Measurements from ENCODE around the gene RPAP3.

Gene RPAP3

GRCh38 chr12:47746523-47746922, 40.7 kb upstream of the RPAP3 start:
- H3K36me3 Mint-ChIP-seq: peaks cover under 1% of the 10 kb centered on the region
- no peak for ATAC-seq
- H3K9me3 Mint-ChIP-seq: no peaks in the 10 kb centered on the region
- no peak overlapping the region for H3K27ac Mint-ChIP-seq
- no peak for DNase-seq (ENCODE audit: low spot score in 2 of 2)
- H3K4me3 Mint-ChIP-seq: no peak overlapping the region
- H3K4me1 Mint-ChIP-seq: peaks cover 16% of the 10 kb centered on the region

GRCh38 chr12:47746073-47746472, 40.2 kb upstream of the RPAP3 start:
- DNase-seq (ENCODE audit: low spot score in 2 of 2): no peak
- ATAC-seq: no peak
- Mint-ChIP-seq H3K4me1 (peaks cover 20% of the 10 kb centered on the region), H3K4me3 (no peak overlapping the region), H3K9me3 (no peaks in the 10 kb centered on the region), H3K36me3 (peaks cover 5% of the 10 kb centered on the region), H3K27ac (no peak overlapping the region)

- Mint-ChIP-seq H3K27ac (no peak overlapping the region), H3K4me1 (peaks cover 25% of the 10 kb centered on the region), H3K9me3 (no peaks in the 10 kb centered on the region), H3K36me3 (peaks cover 6% of the 10 kb centered on the region), H3K4me3 (no peak overlapping the region)
- DNase-seq (ENCODE audit: low spot score in 2 of 2): no peak
- ATAC-seq: no peak
Measured at GRCh38 chr12:47745485-47746041, 39.7 kb upstream of the RPAP3 start.

GRCh38 chr12:47744778-47745436, 39.1 kb upstream of the RPAP3 start:
- no peak overlapping the region for H3K27ac Mint-ChIP-seq
- peaks cover 32% of the 10 kb centered on the region for H3K4me1 Mint-ChIP-seq
- ATAC-seq (no peak), DNase-seq (ENCODE audit: low spot score in 2 of 2) (no peak)
- H3K9me3 Mint-ChIP-seq: no peaks in the 10 kb centered on the region
- H3K4me3 Mint-ChIP-seq: no peak overlapping the region
- H3K36me3 Mint-ChIP-seq: peaks cover 6% of the 10 kb centered on the region

GRCh38 chr12:47744005-47744651, 38.3 kb upstream of the RPAP3 start:
- ATAC-seq (no peak), DNase-seq (ENCODE audit: low spot score in 2 of 2) (no peak)
- Mint-ChIP-seq H3K36me3 (peaks cover 6% of the 10 kb centered on the region), H3K4me1 (peaks cover 40% of the 10 kb centered on the region), H3K27ac (peak overlapping the region; percentile 73), H3K9me3 (no peaks in the 10 kb centered on the region), H3K4me3 (no peak overlapping the region)

- no peak overlapping the region for H3K4me3 Mint-ChIP-seq
- H3K27ac Mint-ChIP-seq: peak overlapping the region; percentile 73
- H3K9me3 Mint-ChIP-seq: no peaks in the 10 kb centered on the region
- H3K4me1 Mint-ChIP-seq: peaks cover 41% of the 10 kb centered on the region
- peaks cover 6% of the 10 kb centered on the region for H3K36me3 Mint-ChIP-seq
- DNase-seq (ENCODE audit: low spot score in 2 of 2) (no peak), ATAC-seq (no peak)
Measured at GRCh38 chr12:47743311-47743860, 37.6 kb upstream of the RPAP3 start.

- Mint-ChIP-seq H3K27ac (no peak overlapping the region), H3K4me1 (peaks cover 41% of the 10 kb centered on the region), H3K9me3 (no peaks in the 10 kb centered on the region), H3K36me3 (peaks cover 6% of the 10 kb centered on the region), H3K4me3 (no peak overlapping the region)
- ATAC-seq (peak; percentile 44), DNase-seq (ENCODE audit: low spot score in 2 of 2) (peak; percentile 75 to 90)
Measured at GRCh38 chr12:47742253-47742825, 36.5 kb upstream of the RPAP3 start.

GRCh38 chr12:47741340-47741703, 35.5 kb upstream of the RPAP3 start:
- ATAC-seq (peak; percentile 85), DNase-seq (ENCODE audit: low spot score in 2 of 2) (peak in 1 of 2 donors; percentile 70)
- Mint-ChIP-seq H3K9me3 (no peaks in the 10 kb centered on the region), H3K4me3 (peak overlapping the region; percentile 40), H3K4me1 (peaks cover 41% of the 10 kb centered on the region), H3K36me3 (peaks cover 6% of the 10 kb centered on the region), H3K27ac (peak overlapping the region; percentile 81)

- Mint-ChIP-seq H3K4me3 (peak overlapping the region; percentile 40), H3K27ac (peak overlapping the region; percentile 81), H3K9me3 (no peaks in the 10 kb centered on the region), H3K4me1 (peaks cover 41% of the 10 kb centered on the region), H3K36me3 (peaks cover 6% of the 10 kb centered on the region)
- ATAC-seq: no peak
- no peak for DNase-seq (ENCODE audit: low spot score in 2 of 2)
Measured at GRCh38 chr12:47740606-47741339, 34.9 kb upstream of the RPAP3 start.

- Mint-ChIP-seq H3K4me1 (peaks cover 41% of the 10 kb centered on the region), H3K27ac (peak overlapping the region; percentile 81)
- no peak for ATAC-seq
Measured at GRCh38 chr12:47739979-47740378, 34.1 kb upstream of the RPAP3 start.

GRCh38 chr12:47739297-47739696, 33.5 kb upstream of the RPAP3 start:
- peaks cover 6% of the 10 kb centered on the region for H3K36me3 Mint-ChIP-seq
- DNase-seq (ENCODE audit: low spot score in 2 of 2) (no peak), ATAC-seq (no peak)
- peaks cover 41% of the 10 kb centered on the region for H3K4me1 Mint-ChIP-seq
- H3K9me3 Mint-ChIP-seq: no peaks in the 10 kb centered on the region
- no peak overlapping the region for H3K4me3 Mint-ChIP-seq
- H3K27ac Mint-ChIP-seq: peak overlapping the region; percentile 17

More at GRCh38 chr12:47739979-47740378, 34.1 kb upstream of the RPAP3 start:
- H3K36me3 Mint-ChIP-seq: peaks cover 6% of the 10 kb centered on the region
- no peaks in the 10 kb centered on the region for H3K9me3 Mint-ChIP-seq
- DNase-seq (ENCODE audit: low spot score in 2 of 2): no peak
- H3K4me3 Mint-ChIP-seq: peak overlapping the region; percentile 40

- no peaks in the 10 kb centered on the region for H3K9me3 Mint-ChIP-seq
- H3K4me1 Mint-ChIP-seq: peaks cover 33% of the 10 kb centered on the region
- DNase-seq (ENCODE audit: low spot score in 2 of 2) (no peak), ATAC-seq (no peak)
- H3K27ac Mint-ChIP-seq: no peak overlapping the region
- no peak overlapping the region for H3K4me3 Mint-ChIP-seq
- peaks cover 6% of the 10 kb centered on the region for H3K36me3 Mint-ChIP-seq
Measured at GRCh38 chr12:47737936-47738594, 32.2 kb upstream of the RPAP3 start.

GRCh38 chr12:47736877-47737676, 31.2 kb upstream of the RPAP3 start:
- Mint-ChIP-seq H3K4me3 (no peak overlapping the region), H3K9me3 (no peaks in the 10 kb centered on the region), H3K27ac (no peak overlapping the region), H3K36me3 (peaks cover 6% of the 10 kb centered on the region), H3K4me1 (peaks cover 27% of the 10 kb centered on the region)
- DNase-seq (ENCODE audit: low spot score in 2 of 2) (no peak), ATAC-seq (no peak)

GRCh38 chr12:47736216-47736615, 30.4 kb upstream of the RPAP3 start:
- peak overlapping the region; percentile 72 for H3K27ac Mint-ChIP-seq
- DNase-seq (ENCODE audit: low spot score in 2 of 2): no peak
- ATAC-seq: no peak

More at GRCh38 chr12:47736216-47736615, 30.4 kb upstream of the RPAP3 start:
- H3K9me3 Mint-ChIP-seq: no peaks in the 10 kb centered on the region
- peaks cover 22% of the 10 kb centered on the region for H3K4me1 Mint-ChIP-seq
- H3K4me3 Mint-ChIP-seq: no peak overlapping the region
- peaks cover 3% of the 10 kb centered on the region for H3K36me3 Mint-ChIP-seq

Data from stimulated activated effector memory CD8-positive, alpha-beta T cell treated with anti-CD3 and anti-CD28 coated beads, Interleukin-12 subunit alpha, Interleukin-12 subunit beta, amount 100 ng/mL, for 72 hours (primary cell).